H1 (cell line): ENCODE data around the gene HCAR2. TPM values are rescaled to one million over a fixed set of nuclear protein-coding genes. Genes with fewer than 3 reads are reported as not detected.

ENCODE experiments used
- CTCF ChIA-PET: fragments of 300-600 bp; sonication (Branson Sonifier 250); formaldehyde crosslinking; loops from one replicate; lab custom pipeline; 2021; ENCODE audit not compliant: partially characterized antibody; lab: Charles Lee
- POLR2A ChIA-PET: fragments of 300-600 bp; sonication (Branson Sonifier 250); formaldehyde crosslinking; loops from one replicate; lab custom pipeline; 2021; ENCODE audit warnings: inconsistent platforms; ENCODE audit not compliant: partially characterized antibody; lab: Charles Lee
- DNase-seq, 2 experiments: peaks; one replicate each; pipeline versions ENCODE4 v3.0.0 to v3.0.0-alpha.2; 2010 to 2022; ENCODE audit warnings: low spot score in 2 of 2, low read depth in 1 of 2, mixed read lengths in 1 of 2
- FAIRE-seq: peaks from 2 replicates; lab custom pipeline; 2011; peaks lifted over from hg19 to GRCh38; lab: Jason Lieb, UNC
- H2AFZ ChIP-seq: 2 replicates; pipeline ENCODE4 v1.8.1; 2012; ENCODE audit warnings: low read length, inconsistent platforms
- H2AK5ac ChIP-seq: 2 replicates; pipeline ENCODE4 v1.6.1; 2013; ENCODE audit warnings: low read depth, low read length
- H2BK120ac ChIP-seq: replicated peaks from 2 replicates; pipeline ENCODE3; 2013; ENCODE audit warnings: low read depth, low read length, inconsistent platforms
- H2BK12ac ChIP-seq: 2 replicates; pipeline ENCODE4 v1.6.1; 2013; ENCODE audit warnings: low read depth, low read length
- H2BK15ac ChIP-seq: 2 replicates; pipeline ENCODE4 v1.6.1; 2013; ENCODE audit warnings: low read length
- H2BK20ac ChIP-seq: 2 replicates; pipeline ENCODE4 v1.6.1; 2013; ENCODE audit warnings: low read length
- H2BK5ac ChIP-seq: 2 replicates; pipeline ENCODE4 v1.6.1; 2013; ENCODE audit warnings: low read depth, low read length
- H3K14ac ChIP-seq: 2 replicates; pipeline ENCODE4 v1.6.1; 2013; ENCODE audit warnings: inconsistent platforms; ENCODE audit not compliant: insufficient read length
- H3K18ac ChIP-seq: 2 replicates; pipeline ENCODE4 v1.6.1; 2013; ENCODE audit warnings: low read length; ENCODE audit errors: extremely low read depth
- H3K23ac ChIP-seq: 2 replicates; pipeline ENCODE4 v1.6.1; 2013; ENCODE audit warnings: inconsistent platforms; ENCODE audit not compliant: insufficient read length
- H3K23me2 ChIP-seq: 2 replicates; pipeline ENCODE4 v1.6.1; 2013; ENCODE audit warnings: low read depth, low read length
- H3K27ac ChIP-seq: 2 replicates; pipeline ENCODE4 v1.6.1; 2011; ENCODE audit warnings: low read depth, low read length, inconsistent platforms
- H3K27me3 ChIP-seq, 4 experiments: replicated peaks in 1 of 4; 1 replicate in 1 of 4; 2 replicates in 3 of 4; pipeline versions ENCODE4 v1.6.1 to v1.8.1; 2011 to 2013; ENCODE audit warnings: low read length in 3 of 4, mild to moderate bottlenecking in 3 of 4, inconsistent platforms in 2 of 4, mixed read lengths in 2 of 4, moderate library complexity in 1 of 4; ENCODE audit not compliant: control insufficient read depth in 3 of 4, insufficient read depth in 3 of 4; ENCODE audit errors: extremely low read depth in 1 of 4
- H3K36me3 ChIP-seq, 4 experiments: 2 replicates each; pipeline versions ENCODE4 v1.6.1 to v1.8.1; 2011 to 2013; ENCODE audit warnings: mild to moderate bottlenecking in 4 of 4, low read length in 3 of 4, moderate library complexity in 2 of 4, control low read depth in 1 of 4, inconsistent platforms in 1 of 4; ENCODE audit not compliant: insufficient read depth in 4 of 4, control insufficient read depth in 2 of 4
- H3K4ac ChIP-seq: replicated peaks from 2 replicates; pipeline ENCODE3; 2013; ENCODE audit warnings: low read length, low read depth, mixed read lengths, inconsistent platforms; ENCODE audit not compliant: insufficient read length
- H3K4me1 ChIP-seq, 4 experiments: replicated peaks in 1 of 4; 1 replicate in 1 of 4; 2 replicates in 3 of 4; pipeline versions ENCODE4 v1.6.1 to v1.8.1; 2011 to 2013; ENCODE audit warnings: low read length in 3 of 4, inconsistent platforms in 2 of 4, mixed read lengths in 1 of 4; ENCODE audit not compliant: insufficient read depth in 4 of 4, control insufficient read depth in 3 of 4
- H3K4me2 ChIP-seq, 2 experiments: 2 replicates each; pipeline versions ENCODE4 v1.6.1 to v1.8.1; 2011 to 2013; ENCODE audit warnings: low read depth in 2 of 2, low read length in 2 of 2, control low read depth in 1 of 2, inconsistent platforms in 1 of 2, mild to moderate bottlenecking in 1 of 2; ENCODE audit not compliant: insufficient read depth in 1 of 2
- H3K4me3 ChIP-seq, 4 experiments: fragments of 200-600, 300-600 bp in 1 of 4; sonication (generic), shearing (Covaris generic), sonication (Bioruptor Twin) in 1 of 4; 2 replicates each; pipeline versions ENCODE4 v1.5.1 to v1.8.1; 2011 to 2016; ENCODE audit warnings: low read length in 4 of 4, low read depth in 3 of 4, control low read depth in 2 of 4, inconsistent platforms in 2 of 4, mild to moderate bottlenecking in 2 of 4, mixed read lengths in 1 of 4, moderate library complexity in 1 of 4; ENCODE audit not compliant: insufficient read depth in 2 of 4; ENCODE audit errors: extremely low read depth in 1 of 4
- H3K56ac ChIP-seq: replicated peaks from 2 replicates; pipeline ENCODE3; 2013; ENCODE audit warnings: low read depth, mild to moderate bottlenecking, mixed read lengths, low read length, inconsistent platforms; ENCODE audit not compliant: insufficient read length
- H3K79me1 ChIP-seq: 2 replicates; pipeline ENCODE4 v1.6.1; 2013; ENCODE audit warnings: low read depth, low read length, control low read depth
- H3K79me2 ChIP-seq, 2 experiments: 2 replicates each; pipeline versions ENCODE4 v1.6.1 to v1.8.1; 2012 to 2013; ENCODE audit warnings: low read length in 2 of 2, mild to moderate bottlenecking in 2 of 2, inconsistent platforms in 1 of 2; ENCODE audit not compliant: insufficient read depth in 2 of 2, control insufficient read depth in 1 of 2
- H3K9ac ChIP-seq, 4 experiments: replicated peaks in 1 of 4; 1 replicate in 1 of 4; 2 replicates in 3 of 4; pipeline versions ENCODE4 v1.6.1 to v1.8.1; 2011 to 2013; ENCODE audit warnings: low read depth in 3 of 4, low read length in 3 of 4, control low read depth in 2 of 4, mild to moderate bottlenecking in 2 of 4, moderate library complexity in 2 of 4, inconsistent platforms in 1 of 4; ENCODE audit errors: extremely low read depth in 1 of 4
- H3K9me3 ChIP-seq, 2 experiments: 2 replicates each; pipeline versions ENCODE4 v1.6.1 to v1.8.1; 2012 to 2013; ENCODE audit warnings: mild to moderate bottlenecking in 2 of 2, moderate library complexity in 2 of 2, control low read depth in 1 of 2, inconsistent platforms in 1 of 2, low read depth in 1 of 2, low read length in 1 of 2, mixed read lengths in 1 of 2; ENCODE audit not compliant: insufficient read depth in 2 of 2
- H4K20me1 ChIP-seq, 2 experiments: replicated peaks in 1 of 2; 2 replicates each; pipeline versions ENCODE3 to v1.8.1; 2011 to 2013; ENCODE audit warnings: inconsistent platforms in 2 of 2, low read length in 2 of 2, mild to moderate bottlenecking in 1 of 2; ENCODE audit not compliant: insufficient read depth in 2 of 2, control insufficient read depth in 1 of 2
- H4K5ac ChIP-seq: 2 replicates; pipeline ENCODE4 v1.6.1; 2013; ENCODE audit warnings: low read length, low read depth, mixed read lengths, inconsistent platforms; ENCODE audit not compliant: insufficient read length
- H4K8ac ChIP-seq: 2 replicates; pipeline ENCODE4 v1.8.0; 2013; ENCODE audit warnings: mild to moderate bottlenecking, moderate library complexity, low read length, inconsistent platforms; ENCODE audit not compliant: insufficient read depth; ENCODE audit errors: extremely low read depth
- H4K91ac ChIP-seq: replicated peaks from 2 replicates; pipeline ENCODE3; 2013; ENCODE audit warnings: low read length, mixed read lengths, inconsistent platforms; ENCODE audit not compliant: insufficient read length
- JUN ChIP-seq: IDR thresholded peaks from 2 replicates; pipeline ENCODE4 v1.6.1; 2011; ENCODE audit warnings: low read depth, mild to moderate bottlenecking, improper control_type of control experiment, low read length
- KDM4A ChIP-seq: IDR thresholded peaks from one replicate; pipeline ENCODE4 v1.7.1; 2012; ENCODE audit warnings: low read depth, mild to moderate bottlenecking, moderate library complexity, low read length, inconsistent platforms; ENCODE audit not compliant: severe bottlenecking
- MAFK ChIP-seq: IDR thresholded peaks from 2 replicates; pipeline ENCODE4 v1.6.1; 2012; ENCODE audit warnings: low read depth, mild to moderate bottlenecking, improper control_type of control experiment, low read length
- PHF8 ChIP-seq: fragments of 200-600 bp; sonication (generic); conservative IDR thresholded peaks from 2 replicates; pipeline ENCODE4 v1.7.1; 2012; ENCODE audit warnings: low read depth, mild to moderate bottlenecking, inconsistent platforms, low read length, moderate library complexity
- POU5F1 ChIP-seq: IDR thresholded peaks from 2 replicates; pipeline ENCODE4 v1.6.1; 2011; ENCODE audit warnings: low read depth, mild to moderate bottlenecking, low read length, moderate library complexity
- RXRA ChIP-seq: IDR thresholded peaks from 2 replicates; pipeline ENCODE4 v1.6.1; 2011; ENCODE audit warnings: low read depth, mild to moderate bottlenecking, low read length, moderate library complexity; ENCODE audit not compliant: insufficient read depth
- SP1 ChIP-seq: IDR thresholded peaks from 2 replicates; pipeline ENCODE4 v1.6.1; 2011; ENCODE audit warnings: low read depth, low read length
- TAF1 ChIP-seq: IDR thresholded peaks from 2 replicates; pipeline ENCODE4 v1.6.1; 2011; ENCODE audit warnings: mild to moderate bottlenecking, low read depth, low read length
- YY1 ChIP-seq: IDR thresholded peaks from 2 replicates; pipeline ENCODE4 v1.6.1; 2011; ENCODE audit warnings: low read depth, mild to moderate bottlenecking, low read length
- WGBS, 2 experiments: shearing (Covaris generic) in 1 of 2; methylation state at CpG; one replicate each; pipeline versions ENCODE4 v1.1.6 to v1.1.7; 2013 to 2015; ENCODE audit warnings: low lambda C conversion rate in 2 of 2, mixed read lengths in 2 of 2, inconsistent platforms in 1 of 2, low coverage in 1 of 2, missing lambda C conversion rate in 1 of 2; ENCODE audit not compliant: insufficient replicate concordance in 2 of 2, insufficient coverage in 1 of 2, insufficient read length in 1 of 2; ENCODE audit errors: extremely low coverage in 1 of 2, missing lambda C conversion rate in 1 of 2; 5-methylcytosine and 5-hydroxymethylcytosine counted together
- polyA plus RNA-seq, 7 experiments: library from polyadenylated mRNA; depleted of rRNA in 3 of 7; stranded (reverse) in 5 of 7; unstranded in 2 of 7; fragments of >200 nt in 5 of 7; fragments of 200-250 nt in 2 of 7; gene quantifications; 1 replicate in 5 of 7; 2 replicates in 1 of 7; 4 replicates in 1 of 7; pipeline versions ENCODE4 v1.2.1 to v1.2.3, GENCODE V29; 2011 to 2013; ENCODE audit warnings: missing spikeins in 2 of 7, mixed read lengths in 2 of 7
- total RNA-seq: library from RNA; stranded (reverse); fragmentation: NEBNext Ultra II Directional; extraction: Animal tissue kit (Norgen Biotek cat#: 25700); gene quantifications from 2 replicates; pipeline ENCODE4 v1.2.1, GENCODE V29; 2021
- TF ChIP-seq, protein P1 (sequence below): IDR thresholded peaks from 2 replicates; pipeline ENCODE4 v1.6.1; 2011; ENCODE audit warnings: low read length, improper control_type of control experiment
- TF ChIP-seq, protein P2 (sequence below): IDR thresholded peaks from 2 replicates; pipeline ENCODE4 v1.6.1; 2012; ENCODE audit warnings: inconsistent platforms

Gene HCAR2
- total and polyA plus RNA-seq, 2 of the 8 experiments (the other 6 are each of a cell fraction or from before 2014, with no cell fraction given): not detected

DNA sequence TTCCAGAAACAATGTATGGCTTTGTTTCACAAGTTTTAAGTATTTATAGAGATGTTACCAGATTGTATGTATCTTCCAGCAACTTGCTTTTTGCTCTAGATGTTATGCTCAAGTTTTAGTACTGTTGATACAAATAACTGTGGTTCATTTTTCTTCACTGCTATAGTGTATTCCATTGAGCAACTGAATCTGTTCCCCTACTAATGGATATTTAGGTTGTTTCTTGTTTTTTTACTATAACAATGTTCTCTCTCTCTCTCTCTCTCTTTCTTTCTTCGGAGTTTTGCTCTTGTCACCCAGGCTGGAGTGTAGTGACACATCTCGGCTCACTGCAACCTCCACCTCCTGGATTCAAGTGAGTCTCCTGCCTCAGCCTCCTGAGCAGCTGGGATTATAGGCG, 16.6 kb downstream of the HCAR2 start:
- H3K23ac ChIP-seq: no peak overlapping the region
- no peak overlapping the region for H3K4ac ChIP-seq
- no peak overlapping the region for H3K4me3 ChIP-seq
- no peak overlapping the region for H2BK120ac ChIP-seq
- no peaks in the 10 kb centered on the region for H3K23me2 ChIP-seq
- H3K27ac ChIP-seq: no peak overlapping the region
- no peaks in the 10 kb centered on the region for H3K79me1 ChIP-seq
- H4K91ac ChIP-seq: no peak overlapping the region
- H3K14ac ChIP-seq: no peak overlapping the region
- H2AFZ ChIP-seq: no peak overlapping the region
- 94% methylated on average over 3 of the region's 3 CpGs; no CpG with 5 or more reads in 1 of the 2 experiments for WGBS, 2 experiments
- no peaks in the 10 kb centered on the region for H3K9me3 ChIP-seq
- POLR2A ChIA-PET: no interaction called here
- CTCF ChIA-PET: interaction anchor here (0.6 kb wide), 1 partner anchor 109 kb away, joined by 3 read pairs; no protein-coding TSS in a partner anchor
- no peaks in the 10 kb centered on the region; a peak in 1 of 7 replicates for H3K27me3 ChIP-seq
- H2AK5ac ChIP-seq: no peak overlapping the region
- no peaks in the 10 kb centered on the region; a peak in 1 of 7 replicates for H3K4me1 ChIP-seq
- H3K18ac ChIP-seq: no peak overlapping the region
- FAIRE-seq (no peak), DNase-seq (no peak)
- no peak overlapping the region for H2BK20ac ChIP-seq
- H3K9ac ChIP-seq: no peak overlapping the region
- H3K4me2 ChIP-seq: no peak overlapping the region
- H4K5ac ChIP-seq: no peak overlapping the region
- no peak overlapping the region for H2BK12ac ChIP-seq
- no peaks in the 10 kb centered on the region for H4K20me1 ChIP-seq
- H3K79me2 ChIP-seq: no peaks in the 10 kb centered on the region
- H3K36me3 ChIP-seq: no peaks in the 10 kb centered on the region
- no peak overlapping the region for H4K8ac ChIP-seq
- no peak overlapping the region for H2BK5ac ChIP-seq
- no peak overlapping the region for H2BK15ac ChIP-seq
- H3K56ac ChIP-seq: no peak overlapping the region
- TF ChIP-seq RXRA (no peak), YY1 (no peak), KDM4A (no peak), POU5F1 (no peak), JUN (no peak), MAFK (no peak), SP1 (no peak), TAF1 (no peak), PHF8 (no peak)
- TF ChIP-seq, protein P1, sequence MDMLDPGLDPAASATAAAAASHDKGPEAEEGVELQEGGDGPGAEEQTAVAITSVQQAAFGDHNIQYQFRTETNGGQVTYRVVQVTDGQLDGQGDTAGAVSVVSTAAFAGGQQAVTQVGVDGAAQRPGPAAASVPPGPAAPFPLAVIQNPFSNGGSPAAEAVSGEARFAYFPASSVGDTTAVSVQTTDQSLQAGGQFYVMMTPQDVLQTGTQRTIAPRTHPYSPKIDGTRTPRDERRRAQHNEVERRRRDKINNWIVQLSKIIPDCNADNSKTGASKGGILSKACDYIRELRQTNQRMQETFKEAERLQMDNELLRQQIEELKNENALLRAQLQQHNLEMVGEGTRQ: no peak
- TF ChIP-seq, protein P2, sequence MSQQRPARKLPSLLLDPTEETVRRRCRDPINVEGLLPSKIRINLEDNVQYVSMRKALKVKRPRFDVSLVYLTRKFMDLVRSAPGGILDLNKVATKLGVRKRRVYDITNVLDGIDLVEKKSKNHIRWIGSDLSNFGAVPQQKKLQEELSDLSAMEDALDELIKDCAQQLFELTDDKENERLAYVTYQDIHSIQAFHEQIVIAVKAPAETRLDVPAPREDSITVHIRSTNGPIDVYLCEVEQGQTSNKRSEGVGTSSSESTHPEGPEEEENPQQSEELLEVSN: no peak
